Mucosa of descending colon (tissue), 3 donors: ENCODE measurements around the gene APBB2. TPM values are rescaled to one million over a fixed set of nuclear protein-coding genes. Genes with fewer than 3 reads are reported as not detected.
A peak's percentile ranks its signal among the peaks of the same experiment; 100 is the strongest.

Experiments
- ATAC-seq: fragments of 200-7000 bp; cut with Tn5 transposase; one replicate; pipeline ENCODE4 v1.9.1; 2020; ENCODE audit warnings: mild to moderate bottlenecking, moderate library complexity
- DNase-seq, 3 donors: peaks; one replicate each; pipeline ENCODE4 v3.0.0-alpha.2; 2020
- H3K36me3 ChIP-seq: fragments of 200-600 bp; one replicate; pipeline ENCODE4 v1.8.0; 2021; ENCODE audit warnings: low read depth, mild to moderate bottlenecking
- H3K4me1 ChIP-seq: fragments of 200-600 bp; one replicate; pipeline ENCODE4 v1.8.0; 2021; ENCODE audit warnings: low read depth, mild to moderate bottlenecking
- H3K4me3 ChIP-seq: fragments of 200-600 bp; one replicate; pipeline ENCODE4 v1.8.0; 2021; ENCODE audit warnings: mild to moderate bottlenecking
- H3K9me3 ChIP-seq: fragments of 200-600 bp; one replicate; pipeline ENCODE4 v1.8.0; 2021; ENCODE audit warnings: mild to moderate bottlenecking
- intact Hi-C, 2 donors: fragments of 100-400 bp; cut with DNase I in 1 of 2; cut with micrococcal nuclease in 1 of 2; formaldehyde crosslinking; loops; one replicate each; pipeline versions ENCODE4 v1.11.0 to v1.11.1; 2022; cut with DNase I, micrococcal nuclease
- total RNA-seq, 3 donors: library from RNA; stranded (reverse); fragmentation: NEBNext Ultra II Directional in 2 of 3; extraction: Animal tissue kit (Norgen Biotek cat#: 25700) in 2 of 3; gene quantifications; one replicate each; pipeline versions ENCODE4 v1.2.1 to v1.2.4, GENCODE V29; 2021 to 2023
- TF ChIP-seq, protein P1 (sequence below): fragments of 200-600 bp; IDR thresholded peaks from one replicate; pipeline ENCODE4 v1.8.0; 2022; ENCODE audit warnings: antibody characterized with exemption, mild to moderate bottlenecking
- donor health status: DM: no; HTN: no; CAD: no; lungs with moderate emphysema.
- donor health status: DM: no; HTN: no; CAD: no.
- donor health status: DM: no; HTN: yes; CAD: no.

Gene APBB2
- total RNA-seq, 3 donors from 2014 or later, result 26.3 to 68.3 (median 29.6) TPM

GRCh38 chr4:40782876-40783275 lies 431.5 kb downstream of the APBB2 start:
- TF ChIP-seq, protein P1, sequence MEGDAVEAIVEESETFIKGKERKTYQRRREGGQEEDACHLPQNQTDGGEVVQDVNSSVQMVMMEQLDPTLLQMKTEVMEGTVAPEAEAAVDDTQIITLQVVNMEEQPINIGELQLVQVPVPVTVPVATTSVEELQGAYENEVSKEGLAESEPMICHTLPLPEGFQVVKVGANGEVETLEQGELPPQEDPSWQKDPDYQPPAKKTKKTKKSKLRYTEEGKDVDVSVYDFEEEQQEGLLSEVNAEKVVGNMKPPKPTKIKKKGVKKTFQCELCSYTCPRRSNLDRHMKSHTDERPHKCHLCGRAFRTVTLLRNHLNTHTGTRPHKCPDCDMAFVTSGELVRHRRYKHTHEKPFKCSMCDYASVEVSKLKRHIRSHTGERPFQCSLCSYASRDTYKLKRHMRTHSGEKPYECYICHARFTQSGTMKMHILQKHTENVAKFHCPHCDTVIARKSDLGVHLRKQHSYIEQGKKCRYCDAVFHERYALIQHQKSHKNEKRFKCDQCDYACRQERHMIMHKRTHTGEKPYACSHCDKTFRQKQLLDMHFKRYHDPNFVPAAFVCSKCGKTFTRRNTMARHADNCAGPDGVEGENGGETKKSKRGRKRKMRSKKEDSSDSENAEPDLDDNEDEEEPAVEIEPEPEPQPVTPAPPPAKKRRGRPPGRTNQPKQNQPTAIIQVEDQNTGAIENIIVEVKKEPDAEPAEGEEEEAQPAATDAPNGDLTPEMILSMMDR, result no peak
- no peaks in the 10 kb centered on the region for H3K36me3 ChIP-seq
- ATAC-seq (no peak), DNase-seq (no peak)
- H3K9me3 ChIP-seq, result no peaks in the 10 kb centered on the region
- intact Hi-C loops, result no loop called here
- no peaks in the 10 kb centered on the region for H3K4me1 ChIP-seq
- H3K4me3 ChIP-seq, result no peak overlapping the region

GRCh38 chr4:40778090-40778489 lies 436.3 kb downstream of the APBB2 start:
- no peaks in the 10 kb centered on the region for H3K36me3 ChIP-seq
- H3K4me1 ChIP-seq, result no peaks in the 10 kb centered on the region
- ATAC-seq (no peak), DNase-seq (no peak)
- TF ChIP-seq, protein P1, result no peak
- intact Hi-C loops, result no loop called here
- H3K9me3 ChIP-seq, result no peaks in the 10 kb centered on the region
- no peak overlapping the region for H3K4me3 ChIP-seq

- TF ChIP-seq, protein P1, result no peak
- intact Hi-C loops, result no loop called here
- no peaks in the 10 kb centered on the region for H3K4me1 ChIP-seq
- DNase-seq, result no peak
- H3K36me3 ChIP-seq, result no peaks in the 10 kb centered on the region
- H3K4me3 ChIP-seq, result no peak overlapping the region
- H3K9me3 ChIP-seq, result no peaks in the 10 kb centered on the region
- no peak for ATAC-seq
Observed at GRCh38 chr4:40769266-40769665, 445.1 kb downstream of the APBB2 start.

- no peak overlapping the region for H3K4me3 ChIP-seq
- TF ChIP-seq, protein P1, result no peak
- no peaks in the 10 kb centered on the region for H3K36me3 ChIP-seq
- H3K9me3 ChIP-seq, result no peaks in the 10 kb centered on the region
- DNase-seq (peak in 1 of 3 donors; percentile 10), ATAC-seq (peak; percentile 17)
- intact Hi-C loops, result no loop called here
- H3K4me1 ChIP-seq, result no peaks in the 10 kb centered on the region
Observed at GRCh38 chr4:40763228-40763716, 451.1 kb downstream of the APBB2 start.

Other genes with a start within 250 kb of the APBB2 start
- 10 to 100 TPM in 2 of 3 donors, 1 to 10 TPM in 1; 4.1 to 76.0 (median 11.1) TPM for gene UCHL1, start 42.4 kb upstream of the APBB2 start, total RNA-seq